ENCODE results near the gene ZFAND6.
"Not testable (repeated sequence)": the region's sequence is repeated elsewhere in the genome, so short reads cannot be mapped to it uniquely, and the experiment has no call there.

Gene ZFAND6

GRCh38 chr15:80151576-80151975 is 92.1 kb downstream of the ZFAND6 start:
- DNase-seq (ENCODE audit: low spot score) = no peak

DNA sequence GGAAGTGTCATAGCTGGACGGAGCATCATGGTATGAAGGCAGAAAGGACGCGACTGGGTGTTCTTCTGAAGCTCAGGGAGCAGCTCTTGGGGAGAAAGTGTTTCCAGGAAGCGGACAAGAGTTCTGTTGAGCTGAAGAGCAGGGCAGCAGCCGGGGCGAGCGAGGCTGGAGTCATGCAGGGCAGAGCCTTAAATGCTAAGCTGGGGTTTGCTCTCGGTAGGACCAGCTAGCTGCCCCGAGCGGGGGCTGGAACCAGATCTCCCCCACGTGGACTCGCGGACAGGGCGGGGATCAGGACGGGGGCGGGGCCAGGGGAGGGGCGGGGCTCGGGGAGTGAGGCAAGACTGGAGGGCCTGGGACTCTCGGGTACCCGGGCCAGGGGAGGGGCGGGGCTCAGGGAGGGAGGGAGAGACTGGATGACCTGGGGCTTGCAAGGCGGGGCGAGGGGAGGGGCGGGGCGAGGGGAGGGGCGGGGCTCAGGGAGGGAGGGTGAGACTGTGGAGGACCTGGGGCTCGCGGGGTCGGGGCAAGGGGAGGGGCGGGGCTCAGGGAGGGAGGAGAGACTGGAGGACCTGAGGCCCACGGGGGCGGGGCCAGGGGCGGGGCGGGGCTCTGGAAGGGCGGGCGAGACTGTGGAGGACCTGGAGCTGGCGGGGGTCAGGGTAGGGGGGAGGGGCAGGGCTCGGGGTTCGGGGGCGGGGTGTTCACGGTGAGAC is 92.9 kb downstream of the ZFAND6 start:
- peak; percentile 93 for DNase-seq (ENCODE audit: low spot score)

DNA sequence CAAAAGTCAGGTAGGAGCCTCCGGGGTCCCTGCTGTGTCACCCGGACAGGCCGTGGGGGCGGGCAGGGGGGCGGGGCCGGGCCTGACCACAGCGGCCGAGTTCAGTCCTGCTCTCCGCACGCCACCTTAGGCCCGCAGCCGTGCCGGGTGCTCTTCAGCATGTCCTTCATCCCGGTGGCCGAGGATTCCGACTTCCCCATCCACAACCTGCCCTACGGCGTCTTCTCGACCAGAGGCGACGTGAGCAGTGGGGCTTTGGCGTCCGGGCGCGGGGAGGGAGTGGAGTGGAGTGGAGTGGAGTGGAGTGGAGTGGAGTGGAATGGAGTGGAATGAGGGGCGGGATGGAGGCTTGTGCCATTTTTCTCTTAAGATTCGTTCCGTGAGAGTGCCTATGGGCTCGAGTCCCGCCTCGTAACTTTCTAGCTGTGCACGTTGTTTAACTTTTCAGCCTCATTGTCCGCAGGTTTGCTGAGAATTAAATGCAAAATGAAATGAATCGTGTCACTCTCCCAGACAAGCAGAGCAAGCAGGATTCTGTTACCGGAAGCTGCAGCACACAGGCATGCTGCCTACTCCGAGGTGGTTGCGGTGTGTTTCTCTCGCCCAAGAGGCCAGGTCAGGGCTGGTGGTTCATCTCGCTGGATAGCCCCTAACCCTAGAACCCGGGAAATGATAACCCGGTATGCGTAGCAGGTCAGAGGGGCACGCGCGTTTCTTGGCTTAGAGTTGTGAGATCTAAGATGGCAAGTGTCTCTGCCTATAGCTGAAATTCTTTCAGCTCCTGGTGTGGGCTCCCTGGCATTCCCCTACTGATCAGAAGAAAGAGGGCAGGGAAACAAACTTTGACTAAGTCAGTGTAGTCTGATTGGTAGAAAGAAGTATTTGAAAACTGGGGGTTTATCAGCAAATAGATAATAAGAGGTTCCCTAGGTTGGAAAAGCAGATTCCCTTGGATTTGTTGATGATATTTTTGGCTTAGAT is 93.7 kb downstream of the ZFAND6 start, which contains the start of gene FAH:
FAH (plus strand) TSS at position 104 of the 981 bp plus-strand sequence; CDS start at position 160, 56 bp downstream.
- DNase-seq (ENCODE audit: low spot score) = peak; percentile 31

DNA sequence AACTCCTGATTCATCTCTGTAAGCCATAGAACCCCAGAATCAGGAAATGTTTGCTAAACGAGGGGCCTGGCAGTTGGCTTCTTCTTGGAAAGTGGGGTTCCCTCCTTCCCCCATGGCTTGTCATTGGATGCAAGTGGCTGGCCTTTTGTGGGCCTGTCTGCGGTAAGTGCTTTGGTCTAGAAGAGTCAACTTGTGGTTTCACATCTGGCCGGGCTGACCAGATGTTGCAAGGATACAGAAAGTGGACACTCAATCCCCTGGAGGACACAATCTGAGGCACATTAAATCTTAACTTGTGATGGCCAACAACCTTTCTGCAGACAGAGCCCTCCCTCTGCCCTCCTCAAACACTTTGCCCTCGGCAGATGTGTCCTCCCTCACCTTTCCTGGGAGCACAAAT is 94.4 kb downstream of the ZFAND6 start:
- no peak for DNase-seq (ENCODE audit: low spot score)

- DNase-seq (ENCODE audit: low spot score) = no peak
These were observed 94.9 kb downstream of the ZFAND6 start for GRCh38 chr15:80154336-80154735.

DNA sequence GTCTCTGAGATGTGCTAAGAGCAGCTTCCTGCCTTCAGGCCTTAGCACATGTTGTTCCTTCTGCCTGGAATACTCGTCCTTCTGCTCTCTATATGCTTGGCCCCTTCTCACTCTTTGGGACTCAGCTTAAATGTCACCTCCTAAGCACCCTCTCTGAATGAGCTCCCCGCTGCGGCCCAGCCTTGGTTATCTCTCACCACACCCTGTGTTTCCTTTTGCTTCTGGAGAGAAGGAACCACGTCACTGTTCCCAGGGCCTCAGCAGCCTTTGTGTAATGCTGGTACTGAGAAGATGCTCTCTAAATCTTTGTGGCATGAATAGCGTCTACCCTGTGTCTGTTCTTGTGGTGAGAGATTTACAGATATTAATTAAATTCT is 95.5 kb downstream of the ZFAND6 start:
- no peak for DNase-seq (ENCODE audit: low spot score)

DNA sequence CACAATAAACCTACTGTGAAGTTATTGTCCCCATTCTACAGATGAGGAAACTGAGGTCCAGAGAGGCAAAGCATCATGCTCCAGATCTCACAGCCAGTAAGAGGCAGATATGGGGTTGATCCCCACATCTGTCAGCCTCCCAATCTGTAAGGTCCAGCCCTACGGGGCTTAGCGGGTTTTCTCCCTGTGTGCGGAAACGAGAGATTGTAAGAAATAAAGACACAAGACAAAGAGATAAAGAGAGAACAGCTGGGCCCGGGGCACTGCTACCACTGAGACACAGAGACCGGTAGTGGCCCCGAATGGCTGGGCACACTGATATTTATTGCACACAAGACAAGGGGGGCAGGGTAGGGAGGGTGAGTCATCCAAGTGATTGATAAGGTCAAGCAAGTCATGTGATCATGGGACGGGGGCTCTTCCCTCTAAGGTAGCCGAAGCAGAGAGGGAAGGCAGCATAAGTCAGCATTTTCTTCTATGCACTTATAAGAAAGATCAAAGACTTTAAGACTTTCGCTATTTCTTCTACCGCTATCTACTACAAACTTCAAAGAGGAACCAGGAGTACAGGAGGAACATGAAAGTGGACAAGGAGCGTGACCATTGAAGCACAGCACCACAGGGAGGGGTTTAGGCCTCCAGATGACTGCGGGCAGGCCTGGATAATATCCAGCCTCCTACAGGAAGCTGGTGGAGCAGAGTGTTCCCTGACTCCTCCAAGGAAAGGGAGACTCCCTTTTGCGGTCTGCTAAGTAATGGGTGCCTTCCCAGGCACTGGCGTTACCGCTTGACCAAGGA is 96.1 kb downstream of the ZFAND6 start:
- not testable (repeated sequence) for DNase-seq (ENCODE audit: low spot score)

DNA sequence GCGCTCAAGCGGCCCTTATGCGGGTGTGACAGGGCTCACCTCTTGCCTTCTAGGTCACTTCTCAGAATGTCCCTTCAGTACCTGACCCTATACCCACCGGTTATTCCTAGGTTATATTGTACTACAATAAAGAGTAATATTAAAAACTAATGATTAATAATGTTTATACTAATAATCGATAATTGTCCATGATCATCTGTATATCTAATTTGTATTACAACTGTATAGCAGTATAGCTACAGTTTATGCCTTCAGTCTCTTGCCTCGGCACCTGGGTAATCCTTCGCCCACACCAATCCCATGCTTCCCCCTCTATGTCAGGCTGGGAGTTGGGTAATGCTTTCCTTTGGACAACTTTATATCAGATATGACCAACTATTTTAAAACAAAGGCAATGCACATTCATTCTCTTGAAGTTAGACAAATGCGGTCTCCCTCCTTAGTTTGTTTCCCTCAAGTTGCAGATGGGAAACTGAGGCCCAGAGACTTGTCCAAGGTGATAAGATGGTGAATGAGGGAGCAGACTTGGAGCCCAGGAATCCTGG is 96.8 kb downstream of the ZFAND6 start:
- no peak for DNase-seq (ENCODE audit: low spot score)

GRCh38 chr15:80157215-80157614 is 97.7 kb downstream of the ZFAND6 start:
- no peak for DNase-seq (ENCODE audit: low spot score)

- no peak for DNase-seq (ENCODE audit: low spot score)
These were observed 99.8 kb downstream of the ZFAND6 start for GRCh38 chr15:80159301-80159700.

- no peak for DNase-seq (ENCODE audit: low spot score)
These were observed 100.5 kb downstream of the ZFAND6 start for GRCh38 chr15:80159811-80160569.

DNA sequence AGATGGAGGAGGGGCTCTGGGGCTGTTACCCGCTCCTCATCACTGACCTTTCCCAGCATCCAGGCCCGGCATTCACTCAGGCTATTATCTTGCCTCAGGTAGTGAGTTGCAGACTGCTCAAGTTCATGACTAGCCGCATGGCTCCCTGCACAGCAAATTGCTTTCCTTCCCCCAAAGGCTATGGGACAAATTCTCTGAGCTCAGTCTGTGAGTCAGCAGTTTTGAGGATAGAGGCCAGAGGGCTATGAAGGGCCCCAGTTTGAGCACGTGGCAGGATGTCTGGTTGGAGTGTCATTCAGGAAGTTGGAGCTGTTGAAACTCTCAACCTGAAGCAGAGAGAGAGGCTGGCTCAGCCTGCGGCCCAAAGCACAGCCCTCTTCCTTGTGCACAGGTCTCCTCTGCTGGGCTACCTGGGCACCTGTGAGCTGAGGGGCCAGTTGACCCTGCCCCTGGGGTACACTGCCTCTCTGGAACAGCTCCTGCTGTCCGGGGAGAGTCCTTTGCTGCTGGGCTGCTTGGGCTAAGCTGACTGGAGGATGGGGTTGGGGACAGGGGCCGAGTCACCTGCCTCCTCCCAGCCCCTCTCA is 101.2 kb downstream of the ZFAND6 start:
- DNase-seq (ENCODE audit: low spot score) = peak; percentile 26

DNA sequence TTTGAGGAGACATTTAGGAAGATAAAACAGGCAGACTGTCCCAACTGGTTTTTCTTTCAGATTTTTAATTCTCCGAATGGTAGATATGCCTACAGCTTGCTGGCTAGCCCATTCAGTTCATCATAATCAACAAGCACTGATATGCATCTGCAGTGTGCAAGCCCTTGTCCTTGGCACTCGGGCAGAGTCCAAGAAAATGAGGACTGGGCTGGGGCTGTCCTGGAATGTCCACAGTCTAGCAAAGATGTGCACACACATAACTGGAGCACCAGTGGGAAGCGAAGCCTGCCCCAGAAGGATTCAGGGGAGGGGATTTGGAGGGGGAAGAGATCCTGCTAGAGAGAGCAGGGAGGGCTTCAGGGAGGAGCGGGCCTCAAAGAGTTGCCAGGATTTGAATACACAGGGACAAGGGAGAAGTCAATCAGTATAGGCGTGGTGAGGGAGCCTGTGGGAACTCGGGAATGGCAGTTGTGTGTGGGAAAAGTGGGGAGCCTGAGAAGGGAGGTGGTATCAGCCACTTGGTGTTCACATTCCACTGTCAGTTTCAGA is 102.1 kb downstream of the ZFAND6 start:
- no peak for DNase-seq (ENCODE audit: low spot score)

DNA sequence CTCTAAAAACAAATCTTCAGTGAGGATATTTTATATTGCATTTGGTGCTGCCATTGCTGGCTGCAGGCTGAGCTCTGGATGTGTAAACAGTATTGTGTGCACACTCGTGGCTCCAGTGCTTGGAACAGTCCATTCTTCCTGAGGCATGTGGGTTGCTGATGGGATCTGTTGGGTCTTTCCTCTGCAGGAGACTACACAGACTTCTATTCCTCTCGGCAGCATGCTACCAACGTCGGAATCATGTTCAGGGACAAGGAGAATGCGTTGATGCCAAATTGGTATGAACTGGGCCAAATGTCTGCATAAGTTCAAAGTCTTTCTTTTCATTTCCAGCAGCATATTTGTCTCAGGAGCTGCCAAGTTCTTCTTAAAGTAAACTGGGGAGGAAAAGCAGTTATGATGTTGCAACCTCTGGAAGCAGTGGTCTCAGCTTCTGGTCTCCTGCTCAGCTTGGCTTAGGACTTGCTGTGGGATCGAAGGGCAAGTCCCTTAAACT is 102.6 kb downstream of the ZFAND6 start:
- no peak for DNase-seq (ENCODE audit: low spot score)

GRCh38 chr15:80163217-80163616 is 103.7 kb downstream of the ZFAND6 start:
- no peak for DNase-seq (ENCODE audit: low spot score)

DNA sequence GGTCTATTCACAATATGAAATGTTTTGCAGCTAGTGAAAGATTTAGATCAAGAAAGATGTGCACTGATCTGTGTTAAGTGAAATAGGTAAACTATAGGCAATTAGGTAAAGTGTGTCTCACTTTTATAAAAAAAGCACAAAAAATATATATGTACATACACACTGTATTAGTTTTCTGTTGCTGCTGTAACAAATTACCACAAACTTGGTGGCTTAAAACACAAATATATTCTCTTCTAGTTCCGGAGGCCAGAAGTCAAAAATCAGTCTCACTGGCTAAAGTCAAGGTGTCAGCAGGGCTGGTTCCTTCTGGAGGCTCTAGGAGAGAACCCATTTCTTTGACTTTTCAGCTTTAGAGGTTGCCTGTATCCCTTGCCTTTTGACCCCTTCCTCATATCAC is 104.4 kb downstream of the ZFAND6 start:
- no peak for DNase-seq (ENCODE audit: low spot score)

- DNase-seq (ENCODE audit: low spot score) = no peak
These were observed 108.5 kb downstream of the ZFAND6 start for GRCh38 chr15:80167936-80168335.

GRCh38 chr15:80168421-80168820 is 108.9 kb downstream of the ZFAND6 start:
- no peak for DNase-seq (ENCODE audit: low spot score)

DNA sequence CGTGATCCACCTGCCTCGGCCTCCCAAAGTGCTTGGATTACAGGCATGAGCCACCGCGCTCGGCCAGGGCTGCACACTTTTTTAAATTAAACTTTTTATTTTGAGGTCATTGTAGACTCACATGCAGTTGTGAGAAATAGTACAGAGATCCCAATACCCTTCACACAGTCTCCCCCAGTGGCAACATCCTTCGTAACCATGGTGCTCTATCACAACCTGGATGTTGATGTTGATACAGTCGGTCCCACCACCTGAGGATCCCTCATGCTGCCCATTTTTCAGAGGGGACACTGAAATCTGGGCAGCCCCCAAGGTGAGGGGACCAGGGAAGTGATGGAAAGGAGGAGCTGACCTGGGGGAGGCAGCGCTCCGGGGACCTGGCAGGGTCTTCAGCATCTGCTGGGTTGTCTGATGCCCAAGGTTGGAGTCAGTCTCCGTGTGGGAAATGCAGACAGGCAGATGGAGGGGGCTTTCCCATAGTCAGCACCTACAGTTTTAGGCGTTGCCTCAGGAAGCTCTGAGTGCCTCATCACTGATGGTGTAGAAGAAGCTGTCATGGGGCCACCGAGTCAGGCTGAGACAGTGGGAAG is 110.4 kb downstream of the ZFAND6 start:
- DNase-seq (ENCODE audit: low spot score) = no peak

DNA sequence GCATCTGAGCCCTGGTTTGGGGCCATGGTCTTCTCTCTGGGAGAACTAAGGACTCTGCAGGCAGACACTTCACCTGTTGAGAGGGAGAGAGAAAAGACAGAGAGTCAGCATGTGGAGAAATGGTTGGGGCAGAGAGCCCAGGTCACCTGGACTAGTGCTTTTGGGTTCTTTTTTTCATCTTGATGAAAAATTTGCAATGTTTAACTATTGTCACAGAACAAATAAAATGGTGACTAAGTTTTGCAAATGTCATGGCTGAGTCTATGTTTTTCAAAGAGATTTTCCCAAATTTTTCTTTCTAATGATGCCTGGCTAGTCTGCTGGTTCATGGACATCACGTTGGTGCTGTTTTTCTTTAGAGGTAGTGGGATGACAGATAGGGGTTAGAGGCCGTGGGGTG is 111.1 kb downstream of the ZFAND6 start:
- no peak for DNase-seq (ENCODE audit: low spot score)

All from CD4-positive, alpha-beta T cell treated with Interleukin-15 for 4 hours (primary cell).